ENCODE measurements around the gene PDZD8.

GRCh38 chr10:117239721-117240620 is 135.3 kb downstream of the PDZD8 start:
- no peak for TF ChIP-seq POLR2A (IDR thresholded peaks at IDR 0.05)
- TF ChIP-seq CTCF (IDR thresholded peaks at IDR 0.05): no peak

All from adrenal gland (tissue), 5 donors.